Suprapubic skin (tissue), 4 donors: Measurements from ENCODE around the gene ADGRD1. TPM values are rescaled to one million over a fixed set of nuclear protein-coding genes. Genes with fewer than 3 reads are reported as not detected.

Source experiments
- DNase-seq, 2 donors: peaks; one replicate each; pipeline ENCODE4 v3.0.0-alpha.2; 2019; ENCODE audit warnings: low spot score in 2 of 2
- H3K27ac ChIP-seq: fragments of 200-600 bp; sonication (generic); one replicate; pipeline ENCODE4 v1.5.1; 2019
- H3K27me3 ChIP-seq: fragments of 200-600 bp; sonication (generic); one replicate; pipeline ENCODE4 v1.5.1; 2019
- H3K36me3 ChIP-seq: fragments of 200-600 bp; sonication (generic); one replicate; pipeline ENCODE4 v1.5.1; 2019
- H3K4me1 ChIP-seq: fragments of 200-600 bp; sonication (generic); one replicate; pipeline ENCODE4 v1.5.1; 2019
- H3K4me3 ChIP-seq: fragments of 200-600 bp; sonication (generic); one replicate; pipeline ENCODE4 v1.5.1; 2019; ENCODE audit warnings: mild to moderate bottlenecking
- H3K9me3 ChIP-seq: fragments of 200-600 bp; sonication (generic); one replicate; pipeline ENCODE4 v1.5.1; 2019
- EP300 ChIP-seq: sonication (generic); formaldehyde crosslinking; IDR thresholded peaks from one replicate; pipeline ENCODE4 v1.6.1; 2017; ENCODE audit warnings: antibody characterized with exemption
- POLR2A ChIP-seq, 2 donors: fragments of 450-650 bp; IDR thresholded peaks; one replicate each; pipeline ENCODE4 v1.6.1; 2017; ENCODE audit warnings: antibody characterized with exemption in 2 of 2, mild to moderate bottlenecking in 2 of 2, moderate library complexity in 2 of 2
- POLR2AphosphoS5 ChIP-seq, 3 donors: sonication (generic); formaldehyde crosslinking; IDR thresholded peaks; one replicate each; pipeline ENCODE4 v1.6.1; 2017; ENCODE audit warnings: antibody characterized with exemption in 3 of 3
- WGBS: methylation state at CpG from one replicate; pipeline ENCODE4 v1.1.5; 2018; 5-methylcytosine and 5-hydroxymethylcytosine counted together
- total RNA-seq, 4 donors: library from RNA; depleted of rRNA; stranded (reverse); fragments of >200 nt; gene quantifications; one replicate each; pipeline ENCODE4 v1.1.0, GENCODE V29; 2016
- TF ChIP-seq, protein P1 (sequence below), 2 donors: fragments of 200-600 bp in 1 of 2; fragments of 450-650 bp in 1 of 2; sonication (generic) in 1 of 2; IDR thresholded peaks; one replicate each; pipeline ENCODE4 v1.5.1; 2016 to 2019; ENCODE audit warnings: antibody characterized with exemption in 2 of 2, mild to moderate bottlenecking in 1 of 2, moderate library complexity in 1 of 2

ADGRD1 gene
- total RNA-seq, 4 donors from 2014 or later, result 4.2 to 12.4 (median 10.4) TPM

DNA sequence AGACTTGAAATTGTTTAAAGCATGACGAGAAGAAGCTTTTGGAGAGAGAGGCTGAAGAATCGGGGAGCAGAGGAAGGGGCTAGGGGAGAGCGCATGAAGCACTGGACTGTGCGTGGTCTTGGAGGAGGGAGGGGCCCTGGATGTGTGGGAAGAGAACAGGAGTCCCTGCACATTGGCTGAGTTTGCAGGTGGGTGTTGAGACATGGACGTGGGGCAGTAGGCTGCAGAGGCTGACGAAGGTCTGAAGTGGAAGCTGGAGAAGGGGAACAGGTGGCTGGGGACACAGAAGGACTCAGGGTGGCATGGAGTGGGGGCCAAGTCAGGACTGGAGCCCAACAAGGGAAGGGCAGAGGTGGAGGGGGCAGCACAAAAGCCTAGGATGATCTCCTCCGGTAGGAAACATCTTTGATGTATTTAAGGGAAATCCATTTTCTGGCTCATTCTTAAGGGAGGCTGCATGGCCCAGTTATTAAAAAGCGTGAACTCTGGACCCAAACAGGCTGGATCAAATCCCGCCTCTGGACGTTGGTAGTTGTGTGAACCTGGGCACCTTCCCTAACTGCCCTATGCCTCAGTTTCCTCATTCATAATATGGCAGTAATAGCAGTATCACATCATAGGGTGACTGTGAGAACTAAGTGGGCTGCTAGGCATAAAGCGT, 29.0 kb downstream of the ADGRD1 start:
- Histone ChIP-seq H3K27me3 (peaks cover 4% of the 10 kb centered on the region), H3K4me1 (peaks cover 3% of the 10 kb centered on the region), H3K4me3 (no peak overlapping the region), H3K27ac (no peak overlapping the region), H3K9me3 (no peaks in the 10 kb centered on the region), H3K36me3 (no peaks in the 10 kb centered on the region)
- peak in 1 of 2 donors; percentile 47 for DNase-seq
- TF ChIP-seq POLR2A (IDR thresholded peaks at IDR 0.05) (no peak), EP300 (no peak), POLR2AphosphoS5 (IDR thresholded peaks at IDR 0.05) (no peak)
- TF ChIP-seq, protein P1, sequence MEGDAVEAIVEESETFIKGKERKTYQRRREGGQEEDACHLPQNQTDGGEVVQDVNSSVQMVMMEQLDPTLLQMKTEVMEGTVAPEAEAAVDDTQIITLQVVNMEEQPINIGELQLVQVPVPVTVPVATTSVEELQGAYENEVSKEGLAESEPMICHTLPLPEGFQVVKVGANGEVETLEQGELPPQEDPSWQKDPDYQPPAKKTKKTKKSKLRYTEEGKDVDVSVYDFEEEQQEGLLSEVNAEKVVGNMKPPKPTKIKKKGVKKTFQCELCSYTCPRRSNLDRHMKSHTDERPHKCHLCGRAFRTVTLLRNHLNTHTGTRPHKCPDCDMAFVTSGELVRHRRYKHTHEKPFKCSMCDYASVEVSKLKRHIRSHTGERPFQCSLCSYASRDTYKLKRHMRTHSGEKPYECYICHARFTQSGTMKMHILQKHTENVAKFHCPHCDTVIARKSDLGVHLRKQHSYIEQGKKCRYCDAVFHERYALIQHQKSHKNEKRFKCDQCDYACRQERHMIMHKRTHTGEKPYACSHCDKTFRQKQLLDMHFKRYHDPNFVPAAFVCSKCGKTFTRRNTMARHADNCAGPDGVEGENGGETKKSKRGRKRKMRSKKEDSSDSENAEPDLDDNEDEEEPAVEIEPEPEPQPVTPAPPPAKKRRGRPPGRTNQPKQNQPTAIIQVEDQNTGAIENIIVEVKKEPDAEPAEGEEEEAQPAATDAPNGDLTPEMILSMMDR (IDR thresholded peaks at IDR 0.05), result no peak
- 81% methylated on average over 11 of the region's 11 CpGs for WGBS

DNA sequence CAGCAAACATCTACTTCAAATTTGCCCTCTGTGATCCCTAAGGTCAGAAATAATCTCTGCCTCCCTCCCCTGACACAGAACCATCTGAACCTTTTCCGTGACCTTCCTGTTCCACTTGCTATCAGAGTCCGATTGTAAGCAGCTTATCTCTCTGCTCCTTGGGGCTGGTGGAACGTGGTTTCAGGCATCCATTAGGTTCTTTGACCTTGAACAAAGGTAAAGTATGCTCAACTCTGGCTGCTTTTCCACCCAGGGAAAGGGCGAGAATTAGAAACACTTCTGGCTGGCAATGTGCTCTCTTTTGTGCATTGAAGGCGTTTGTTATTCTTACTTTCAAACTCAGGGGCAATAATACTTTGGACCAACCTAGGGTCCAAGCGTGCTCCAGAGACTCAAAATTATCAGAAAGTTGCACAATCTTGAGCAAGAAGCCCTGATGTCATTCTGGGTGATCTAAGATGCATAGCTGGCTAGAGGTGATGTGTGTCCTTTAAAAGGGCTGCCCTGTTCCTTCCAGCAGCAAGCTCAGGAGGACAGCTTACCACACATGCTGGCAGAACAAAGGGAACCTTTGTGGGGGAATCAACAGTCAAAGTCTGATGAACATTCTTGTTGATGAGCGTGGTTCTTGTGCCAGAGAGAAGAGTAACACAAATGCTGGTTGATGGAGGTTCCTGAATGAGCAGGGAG, 29.8 kb downstream of the ADGRD1 start:
- DNase-seq, result no peak
- Histone ChIP-seq H3K4me3 (no peak overlapping the region), H3K27ac (no peak overlapping the region), H3K27me3 (peaks cover 4% of the 10 kb centered on the region), H3K9me3 (no peaks in the 10 kb centered on the region), H3K36me3 (no peaks in the 10 kb centered on the region), H3K4me1 (peaks cover 3% of the 10 kb centered on the region)
- 68% methylated on average over 7 of the region's 7 CpGs for WGBS
- peak in 1 of 3 donors; percentile 67 for TF ChIP-seq POLR2AphosphoS5 (IDR thresholded peaks at IDR 0.05)
- TF ChIP-seq EP300, result no peak

DNA sequence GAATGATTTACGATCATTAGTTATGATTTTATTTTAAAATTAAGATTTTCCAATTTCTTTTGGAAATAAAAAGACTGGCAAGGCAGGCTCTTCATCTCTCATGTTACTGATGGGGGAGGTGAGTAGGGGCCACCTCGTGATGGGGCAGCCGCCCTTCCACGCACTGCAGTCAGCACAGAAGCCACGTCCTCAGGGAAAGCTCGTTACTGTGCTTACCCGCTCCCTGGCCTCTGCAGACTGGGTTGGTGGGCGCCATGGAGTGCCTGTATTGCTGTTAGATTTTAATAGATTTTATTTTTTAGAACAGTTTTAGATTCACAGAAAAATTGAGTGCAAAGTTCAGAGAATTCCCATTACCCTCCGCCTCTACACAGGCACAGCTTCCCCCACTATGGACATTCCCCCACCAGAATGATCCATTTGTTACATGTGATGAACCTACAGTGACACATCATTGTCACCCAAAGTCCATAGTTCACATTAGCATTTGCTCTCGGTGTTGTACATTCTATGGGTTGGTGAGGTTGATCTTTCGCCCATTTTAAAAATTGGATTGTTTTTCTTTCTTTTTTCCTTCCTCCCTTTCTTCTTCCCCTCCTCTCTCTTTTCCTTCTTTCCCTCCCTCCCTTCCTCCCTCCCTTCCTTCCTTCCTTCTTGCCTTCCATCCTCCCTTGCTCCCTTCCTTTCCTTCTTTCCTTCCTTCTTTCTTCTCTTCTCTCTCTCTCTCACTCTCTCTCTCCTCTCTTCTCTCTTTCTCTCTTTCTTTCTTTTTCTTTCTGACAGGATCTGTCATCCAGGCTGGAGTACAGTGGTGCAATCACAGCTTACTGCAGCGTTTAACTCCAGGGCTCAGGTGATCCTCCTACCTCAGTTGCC, 30.7 kb downstream of the ADGRD1 start:
- no peak for TF ChIP-seq POLR2A (IDR thresholded peaks at IDR 0.05)
- no peak for TF ChIP-seq EP300
- TF ChIP-seq, protein P1 (IDR thresholded peaks at IDR 0.05), result no peak
- TF ChIP-seq POLR2AphosphoS5 (IDR thresholded peaks at IDR 0.05), result no peak
- no peak for DNase-seq
- Histone ChIP-seq H3K27ac (no peak overlapping the region), H3K9me3 (no peaks in the 10 kb centered on the region), H3K4me3 (no peak overlapping the region), H3K36me3 (no peaks in the 10 kb centered on the region), H3K27me3 (peaks cover 4% of the 10 kb centered on the region), H3K4me1 (peaks cover 3% of the 10 kb centered on the region)
- WGBS, result 87% methylated on average over 12 of the region's 12 CpGs

DNA sequence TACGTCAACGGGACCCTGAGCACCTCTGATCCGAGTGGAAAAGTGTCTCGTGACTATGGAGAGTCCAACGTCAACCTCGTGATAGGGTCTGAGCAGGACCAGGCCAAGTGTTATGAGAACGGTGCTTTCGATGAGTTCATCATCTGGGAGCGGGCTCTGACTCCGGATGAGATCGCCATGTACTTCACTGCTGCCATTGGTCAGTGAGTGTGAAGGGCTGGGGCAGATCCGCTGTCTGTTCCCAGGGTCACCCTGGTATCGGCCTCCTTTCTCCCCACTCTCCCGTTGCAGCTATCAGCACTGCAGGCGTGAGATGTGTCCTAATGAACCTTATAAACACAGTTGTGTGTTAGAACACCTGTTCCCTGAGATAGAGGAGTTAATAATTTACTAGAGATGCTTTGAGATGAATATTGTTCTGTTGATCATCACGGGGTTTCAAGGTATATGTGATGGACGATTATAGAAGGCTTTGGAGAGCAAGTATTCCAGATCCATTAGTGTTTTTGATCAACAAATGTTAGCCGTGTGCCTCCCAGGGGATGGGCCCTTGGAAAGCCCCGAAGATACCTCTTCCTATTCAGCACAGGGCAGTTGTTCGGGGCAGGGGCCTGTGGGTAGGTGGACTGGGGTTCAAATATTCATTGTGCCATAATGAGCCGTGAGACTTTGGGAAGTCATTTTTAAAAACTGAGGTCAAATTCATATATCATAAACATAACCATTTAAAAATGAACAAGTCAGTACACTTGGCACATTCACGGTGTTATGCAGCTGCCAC, 33.6 kb downstream of the ADGRD1 start:
- H3K27me3 ChIP-seq, result peaks cover 3% of the 10 kb centered on the region
- H3K36me3 ChIP-seq, result no peaks in the 10 kb centered on the region
- 87% methylated on average over 21 of the region's 22 CpGs for WGBS
- no peaks in the 10 kb centered on the region for H3K9me3 ChIP-seq
- peaks cover 3% of the 10 kb centered on the region for H3K4me1 ChIP-seq
- H3K4me3 ChIP-seq, result no peak overlapping the region
- DNase-seq, result peak in 1 of 2 donors; percentile 56
- H3K27ac ChIP-seq, result no peak overlapping the region
- TF ChIP-seq EP300 (no peak), POLR2A (IDR thresholded peaks at IDR 0.05) (no peak), POLR2AphosphoS5 (IDR thresholded peaks at IDR 0.05) (no peak)
- TF ChIP-seq, protein P1 (IDR thresholded peaks at IDR 0.05), result no peak

DNA sequence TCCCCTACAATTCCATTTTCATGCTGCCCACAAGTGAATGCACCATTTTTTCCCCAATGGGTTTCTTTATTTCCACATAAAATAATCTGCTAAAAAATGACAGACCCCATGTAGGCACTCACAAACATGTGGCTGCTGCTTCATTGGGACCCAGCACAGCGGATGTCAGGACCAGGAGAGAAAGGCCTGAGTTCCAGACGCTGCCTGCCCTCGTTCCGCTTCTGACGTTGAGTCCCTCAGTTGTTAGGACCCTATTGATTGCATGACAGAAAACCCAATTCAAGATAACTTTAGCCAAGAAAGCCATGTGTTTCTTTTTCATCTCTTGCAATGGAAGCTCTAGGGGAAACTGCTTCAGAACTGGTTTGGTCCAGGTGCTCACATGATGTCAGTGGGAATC, 34.6 kb downstream of the ADGRD1 start:
- Histone ChIP-seq H3K27ac (no peak overlapping the region), H3K4me1 (peaks cover 3% of the 10 kb centered on the region), H3K27me3 (peaks cover 3% of the 10 kb centered on the region), H3K36me3 (no peaks in the 10 kb centered on the region), H3K9me3 (no peaks in the 10 kb centered on the region), H3K4me3 (no peak overlapping the region)
- peak in 1 of 2 donors; percentile 60 for DNase-seq
- TF ChIP-seq, protein P1 (IDR thresholded peaks at IDR 0.05), result no peak
- no peak for TF ChIP-seq POLR2AphosphoS5 (IDR thresholded peaks at IDR 0.05)
- TF ChIP-seq EP300, result no peak
- TF ChIP-seq POLR2A (IDR thresholded peaks at IDR 0.05), result no peak
- WGBS, result 83% methylated on average over 5 of the region's 5 CpGs
